SK-N-MC (cell line): ENCODE data around the gene FGF14.
A peak's percentile ranks its signal among the peaks of the same experiment; 100 is the strongest.

Experiments used
- DNase-seq: peaks from one replicate; pipeline ENCODE4 v3.0.0-alpha.2; 2011; ENCODE audit warnings: low read depth, low spot score
- H3K27ac ChIP-seq: fragments of 200-600 bp; sonication (generic); 2 replicates; pipeline ENCODE4 v1.5.1; 2016; ENCODE audit warnings: mixed run types
- H3K36me3 ChIP-seq: fragments of 200-600 bp; sonication (generic); 2 replicates; pipeline ENCODE4 v1.6.1; 2017; ENCODE audit warnings: antibody characterized with exemption, low read length, mixed read lengths; ENCODE audit not compliant: insufficient read depth
- H3K4me3 ChIP-seq: fragments of 200-600 bp; sonication (generic); 2 replicates; pipeline ENCODE4 v1.5.1; 2016
- H3K9ac ChIP-seq: fragments of 200-600 bp; sonication (generic); 2 replicates; pipeline ENCODE4 v1.8.0; 2017; ENCODE audit warnings: mixed run types, mixed read lengths; ENCODE audit not compliant: insufficient read length
- H3K9me3 ChIP-seq: fragments of 200-600 bp; sonication (generic); 2 replicates; pipeline ENCODE4 v1.6.1; 2017; ENCODE audit warnings: low read depth, mild to moderate bottlenecking, antibody characterized with exemption, low read length, moderate library complexity, mixed read lengths
- EZH2 ChIP-seq: fragments of 200-600 bp; sonication (generic); IDR thresholded peaks from one replicate; pipeline ENCODE4 v1.6.1; 2017; ENCODE audit warnings: antibody characterized with exemption
- FOXP2 ChIP-seq: optimal IDR thresholded peaks from 2 replicates; pipeline ENCODE3; 2011; ENCODE audit warnings: mild to moderate bottlenecking, moderate library complexity; ENCODE audit not compliant: insufficient read depth; ENCODE audit errors: extremely low read length, control extremely low read depth
- POLR2AphosphoS5 ChIP-seq: IDR thresholded peaks from 2 replicates; pipeline ENCODE4 v1.6.1; 2012; ENCODE audit warnings: mild to moderate bottlenecking, low read depth, low read length, borderline replicate concordance

Gene FGF14

GRCh38 chr13:102267191-102267590 is 134.7 kb downstream of the FGF14 start:
- TF ChIP-seq POLR2AphosphoS5 = no peak
- no peak for TF ChIP-seq FOXP2
- TF ChIP-seq EZH2 = no peak
- no peak overlapping the region for H3K9ac ChIP-seq
- no peak overlapping the region for H3K4me3 ChIP-seq
- H3K36me3 ChIP-seq = no peaks in the 10 kb centered on the region
- H3K27ac ChIP-seq = no peak overlapping the region
- no peaks in the 10 kb centered on the region for H3K9me3 ChIP-seq
- no peak for DNase-seq

- no peak overlapping the region for H3K9ac ChIP-seq
- no peaks in the 10 kb centered on the region for H3K36me3 ChIP-seq
- H3K4me3 ChIP-seq = no peak overlapping the region
- H3K9me3 ChIP-seq = no peaks in the 10 kb centered on the region
- no peak overlapping the region for H3K27ac ChIP-seq
- no peak for DNase-seq
- TF ChIP-seq FOXP2 (no peak), EZH2 (no peak), POLR2AphosphoS5 (no peak)
Measured at GRCh38 chr13:102261809-102262208, 140.0 kb downstream of the FGF14 start.

GRCh38 chr13:102261316-102261715 is 140.5 kb downstream of the FGF14 start:
- Histone ChIP-seq H3K27ac (no peak overlapping the region), H3K9me3 (no peaks in the 10 kb centered on the region), H3K36me3 (no peaks in the 10 kb centered on the region), H3K4me3 (no peak overlapping the region), H3K9ac (no peak overlapping the region)
- TF ChIP-seq EZH2 = no peak
- no peak for TF ChIP-seq FOXP2
- TF ChIP-seq POLR2AphosphoS5 = no peak
- DNase-seq = no peak

- no peak overlapping the region for H3K9ac ChIP-seq
- H3K4me3 ChIP-seq = 0 out of 2 replicates have a peak overlapping the region, but pooled peaks have one; percentile 25
- H3K27ac ChIP-seq = no peak overlapping the region
- no peaks in the 10 kb centered on the region for H3K36me3 ChIP-seq
- DNase-seq = no peak
- H3K9me3 ChIP-seq = no peaks in the 10 kb centered on the region
- TF ChIP-seq FOXP2 (no peak), EZH2 (no peak), POLR2AphosphoS5 (no peak)
Measured at GRCh38 chr13:102260256-102260655, 141.6 kb downstream of the FGF14 start.

- no peak for DNase-seq
- Histone ChIP-seq H3K36me3 (no peaks in the 10 kb centered on the region), H3K9ac (no peak overlapping the region), H3K9me3 (no peaks in the 10 kb centered on the region), H3K27ac (no peak overlapping the region), H3K4me3 (no peak overlapping the region)
- TF ChIP-seq POLR2AphosphoS5 = no peak
- TF ChIP-seq EZH2 = no peak
- no peak for TF ChIP-seq FOXP2
Measured at GRCh38 chr13:102255409-102255808, 146.4 kb downstream of the FGF14 start.

- TF ChIP-seq POLR2AphosphoS5 (no peak), EZH2 (no peak), FOXP2 (no peak)
Measured at GRCh38 chr13:102251817-102252216, 150.0 kb downstream of the FGF14 start.

GRCh38 chr13:102250448-102250847 is 151.4 kb downstream of the FGF14 start:
- Histone ChIP-seq H3K9ac (no peak overlapping the region), H3K4me3 (no peak overlapping the region), H3K27ac (no peak overlapping the region), H3K36me3 (no peaks in the 10 kb centered on the region), H3K9me3 (no peaks in the 10 kb centered on the region)
- no peak for DNase-seq
- TF ChIP-seq FOXP2 = no peak
- TF ChIP-seq POLR2AphosphoS5 = no peak
- no peak for TF ChIP-seq EZH2

More at GRCh38 chr13:102251817-102252216, 150.0 kb downstream of the FGF14 start:
- H3K9me3 ChIP-seq = no peaks in the 10 kb centered on the region
- H3K36me3 ChIP-seq = no peaks in the 10 kb centered on the region
- no peak overlapping the region for H3K27ac ChIP-seq
- no peak overlapping the region for H3K4me3 ChIP-seq
- no peak overlapping the region for H3K9ac ChIP-seq
- DNase-seq = no peak

GRCh38 chr13:102244607-102245227 is 157.1 kb downstream of the FGF14 start:
- H3K36me3 ChIP-seq = no peaks in the 10 kb centered on the region
- H3K9ac ChIP-seq = no peak overlapping the region
- no peaks in the 10 kb centered on the region for H3K9me3 ChIP-seq
- DNase-seq = no peak
- H3K27ac ChIP-seq = no peak overlapping the region
- TF ChIP-seq FOXP2 (no peak), EZH2 (no peak), POLR2AphosphoS5 (no peak)
- H3K4me3 ChIP-seq = no peak overlapping the region

- Histone ChIP-seq H3K9me3 (no peaks in the 10 kb centered on the region), H3K9ac (no peak overlapping the region), H3K36me3 (no peaks in the 10 kb centered on the region), H3K27ac (no peak overlapping the region), H3K4me3 (no peak overlapping the region)
- TF ChIP-seq EZH2 = no peak
- no peak for TF ChIP-seq FOXP2
- no peak for TF ChIP-seq POLR2AphosphoS5
- no peak for DNase-seq
Measured at GRCh38 chr13:102240110-102240509, 161.7 kb downstream of the FGF14 start.
